K562 treated with DMSO at 1 percent for 12 hours (cell line): Measurements from ENCODE around the gene XRRA1. TPM values are rescaled to one million over a fixed set of nuclear protein-coding genes. Genes with fewer than 3 reads are reported as not detected.

Experiments used
- total RNA-seq: library from RNA; unstranded; fragments of 300-600 nt; gene quantifications from 2 replicates; pipeline ENCODE4 v1.2.3, GENCODE V29; 2022; ENCODE audit not compliant: insufficient read depth

XRRA1 gene
- total RNA-seq = 13.6 and 27.2 TPM in 2 replicates

GRCh38 chr11:74948898-74949752 is at the start of gene XRRA1, which contains the start of gene SPCS2:
XRRA1 (minus strand) TSS chr11:74949091; CDS start chr11:74940878, 8,213 bp downstream.
SPCS2 (plus strand) TSS chr11:74949266; CDS start chr11:74949286, 20 bp downstream.

GRCh38 chr11:74988541-74989259 is 39.8 kb upstream of the XRRA1 start, which contains the start of gene NEU3:
NEU3 (plus strand) TSS chr11:74988933; CDS start chr11:74989061, 128 bp downstream.

Other genes starting within 250 kb of the XRRA1 start
- gene CHRDL2, start 217.7 kb downstream of the XRRA1 start, total RNA-seq = not detected in 2 replicates
- 1.1 and 7.4 TPM in 2 replicates for gene RNF169, start 200.2 kb downstream of the XRRA1 start, total RNA-seq
- 43.3 and 60.9 TPM in 2 replicates for gene SPCS2, start 175 bp upstream of the XRRA1 start, total RNA-seq
- gene NEU3, start 39.8 kb upstream of the XRRA1 start, total RNA-seq = 4.7 and 13.5 TPM in 2 replicates
- gene OR2AT4, start 147.8 kb upstream of the XRRA1 start, total RNA-seq = 0.17 TPM in 1 of 2 replicates, not detected in the other
- gene SLCO2B1, start 202.0 kb upstream of the XRRA1 start, total RNA-seq = 2.6 and 16.8 TPM in 2 replicates